ENCODE results near the gene ZNF296. TPM values are rescaled to one million over a fixed set of nuclear protein-coding genes. Genes with fewer than 3 reads are reported as not detected.

ZNF296 gene
- total and polyA plus RNA-seq, 2 of the 13 experiments (the other 11 are each of a cell fraction or from before 2014, with no cell fraction given) = 0.26 to 0.62 TPM

- TF ChIP-seq, protein P1, sequence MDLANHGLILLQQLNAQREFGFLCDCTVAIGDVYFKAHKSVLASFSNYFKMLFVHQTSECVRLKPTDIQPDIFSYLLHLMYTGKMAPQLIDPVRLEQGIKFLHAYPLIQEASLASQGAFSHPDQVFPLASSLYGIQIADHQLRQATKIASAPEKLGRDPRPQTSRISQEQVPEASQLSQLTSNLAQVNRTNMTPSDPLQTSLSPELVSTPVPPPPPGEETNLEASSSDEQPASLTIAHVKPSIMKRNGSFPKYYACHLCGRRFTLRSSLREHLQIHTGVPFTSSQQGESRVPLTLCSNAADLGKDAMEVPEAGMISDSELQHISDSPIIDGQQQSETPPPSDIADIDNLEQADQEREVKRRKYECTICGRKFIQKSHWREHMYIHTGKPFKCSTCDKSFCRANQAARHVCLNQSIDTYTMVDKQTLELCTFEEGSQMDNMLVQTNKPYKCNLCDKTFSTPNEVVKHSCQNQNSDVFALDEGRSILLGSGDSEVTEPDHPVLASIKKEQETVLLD (CRISPR knock-in tag; IDR thresholded peaks at IDR 0.05; ENCODE audit: low read depth) = no peak
- TF ChIP-seq PHF21A (CRISPR knock-in tag; IDR thresholded peaks at IDR 0.05) (no peak), JDP2 (CRISPR knock-in tag; IDR thresholded peaks at IDR 0.05; ENCODE audit: borderline replicate concordance) (no peak), JUN (CRISPR knock-in tag; IDR thresholded peaks at IDR 0.05) (no peak), PTBP1 (IDR thresholded peaks at IDR 0.05; ENCODE audit: low read depth, low read length, poor library complexity, severe bottlenecking) (peak; percentile 41), ZC3H13 (CRISPR knock-in tag; IDR thresholded peaks at IDR 0.05) (no peak), ZFP62 (CRISPR knock-in tag; IDR thresholded peaks at IDR 0.05) (0 out of 2 replicates have a peak, but pooled peaks have one; percentile 26), BCL3 (CRISPR knock-in tag; IDR thresholded peaks at IDR 0.05) (peak; percentile 19; the same call in 1 of the 2 replicates), ZNF644 (CRISPR knock-in tag; IDR thresholded peaks at IDR 0.05; ENCODE audit: low read depth) (no peak), ZNF414 (CRISPR knock-in tag; IDR thresholded peaks at IDR 0.05) (no peak), MEIS2 (CRISPR knock-in tag; IDR thresholded peaks at IDR 0.05) (0 out of 2 replicates have a peak, but pooled peaks have one; percentile 14), GLMP (CRISPR knock-in tag; IDR thresholded peaks at IDR 0.05; ENCODE audit: borderline replicate concordance) (no peak), ZNF720 (CRISPR knock-in tag; IDR thresholded peaks at IDR 0.05) (no peak), ZNF292 (CRISPR knock-in tag; IDR thresholded peaks at IDR 0.05; ENCODE audit: borderline replicate concordance, low read depth) (no peak), IKZF4 (CRISPR knock-in tag; IDR thresholded peaks at IDR 0.05; ENCODE audit: borderline replicate concordance, low read depth, not compliant biosample characterization) (no peak), SAFB2 (CRISPR knock-in tag; IDR thresholded peaks at IDR 0.05; ENCODE audit: borderline replicate concordance, low read depth) (0 out of 2 replicates have a peak, but pooled peaks have one; percentile 54), ZNF839 (CRISPR knock-in tag; IDR thresholded peaks at IDR 0.05; ENCODE audit: borderline replicate concordance) (peak; percentile 97; the same call in 1 of the 2 replicates), PCBP1 (IDR thresholded peaks at IDR 0.05; ENCODE audit: borderline replicate concordance, low read depth, low read length) (no peak)
- TF ChIP-seq, protein P2, sequence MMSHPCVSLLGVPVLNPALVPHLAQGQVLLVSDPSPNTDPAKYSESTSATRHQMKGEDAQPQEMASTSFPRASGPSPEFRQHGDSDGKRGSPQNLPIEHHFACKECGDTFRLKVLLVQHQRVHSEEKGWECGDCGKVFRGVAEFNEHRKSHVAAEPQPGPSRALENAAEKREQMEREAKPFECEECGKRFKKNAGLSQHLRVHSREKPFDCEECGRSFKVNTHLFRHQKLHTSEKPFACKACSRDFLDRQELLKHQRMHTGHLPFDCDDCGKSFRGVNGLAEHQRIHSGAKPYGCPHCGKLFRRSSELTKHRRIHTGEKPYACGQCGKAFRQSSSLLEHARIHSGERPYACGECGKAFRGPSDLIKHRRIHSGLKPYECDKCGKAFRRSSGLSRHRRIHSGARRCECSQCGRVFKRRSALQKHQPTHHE (CRISPR knock-in tag; IDR thresholded peaks at IDR 0.05; ENCODE audit: borderline replicate concordance) = 0 out of 2 replicates have a peak, but pooled peaks have one; percentile 58
- TF ChIP-seq, protein P3, sequence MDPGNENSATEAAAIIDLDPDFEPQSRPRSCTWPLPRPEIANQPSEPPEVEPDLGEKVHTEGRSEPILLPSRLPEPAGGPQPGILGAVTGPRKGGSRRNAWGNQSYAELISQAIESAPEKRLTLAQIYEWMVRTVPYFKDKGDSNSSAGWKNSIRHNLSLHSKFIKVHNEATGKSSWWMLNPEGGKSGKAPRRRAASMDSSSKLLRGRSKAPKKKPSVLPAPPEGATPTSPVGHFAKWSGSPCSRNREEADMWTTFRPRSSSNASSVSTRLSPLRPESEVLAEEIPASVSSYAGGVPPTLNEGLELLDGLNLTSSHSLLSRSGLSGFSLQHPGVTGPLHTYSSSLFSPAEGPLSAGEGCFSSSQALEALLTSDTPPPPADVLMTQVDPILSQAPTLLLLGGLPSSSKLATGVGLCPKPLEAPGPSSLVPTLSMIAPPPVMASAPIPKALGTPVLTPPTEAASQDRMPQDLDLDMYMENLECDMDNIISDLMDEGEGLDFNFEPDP (CRISPR knock-in tag; conservative IDR thresholded peaks at IDR 0.05) = no peak
Observed at GRCh38 chr19:45038931-45039893, 37.1 kb downstream of the ZNF296 start, which contains the start of gene CLASRP (continued).
